Stimulated activated memory B cell treated with anti-CD40 and anti-IgM and Interleukin-4, amounts not matched to agents 10 μg/mL and 1 μg/mL and 100 μg/mL, for 72 hours (primary cell): ENCODE results near the gene CHM.

ENCODE experiments used
- ATAC-seq: fragments of 150-1000 bp; cut with Tn5 transposase; 2 replicates; pipeline ENCODE4 v1.10.0; 2021
- H3K27ac Mint-ChIP-seq: one replicate; pipeline ENCODE4 v1.8.0; 2022; ENCODE audit warnings: mild to moderate bottlenecking, mixed read lengths
- H3K27me3 Mint-ChIP-seq: one replicate; pipeline ENCODE4 v1.8.0; 2022; ENCODE audit warnings: mixed read lengths
- H3K36me3 Mint-ChIP-seq: one replicate; pipeline ENCODE4 v1.8.0; 2022; ENCODE audit warnings: mixed read lengths
- H3K4me1 Mint-ChIP-seq: one replicate; pipeline ENCODE4 v1.8.0; 2022; ENCODE audit warnings: mixed read lengths
- H3K4me3 Mint-ChIP-seq: one replicate; pipeline ENCODE4 v1.8.0; 2022; ENCODE audit warnings: mild to moderate bottlenecking, moderate library complexity, mixed read lengths
- H3K9me3 Mint-ChIP-seq: one replicate; pipeline ENCODE4 v1.8.0; 2022; ENCODE audit warnings: mixed read lengths

CHM gene

DNA sequence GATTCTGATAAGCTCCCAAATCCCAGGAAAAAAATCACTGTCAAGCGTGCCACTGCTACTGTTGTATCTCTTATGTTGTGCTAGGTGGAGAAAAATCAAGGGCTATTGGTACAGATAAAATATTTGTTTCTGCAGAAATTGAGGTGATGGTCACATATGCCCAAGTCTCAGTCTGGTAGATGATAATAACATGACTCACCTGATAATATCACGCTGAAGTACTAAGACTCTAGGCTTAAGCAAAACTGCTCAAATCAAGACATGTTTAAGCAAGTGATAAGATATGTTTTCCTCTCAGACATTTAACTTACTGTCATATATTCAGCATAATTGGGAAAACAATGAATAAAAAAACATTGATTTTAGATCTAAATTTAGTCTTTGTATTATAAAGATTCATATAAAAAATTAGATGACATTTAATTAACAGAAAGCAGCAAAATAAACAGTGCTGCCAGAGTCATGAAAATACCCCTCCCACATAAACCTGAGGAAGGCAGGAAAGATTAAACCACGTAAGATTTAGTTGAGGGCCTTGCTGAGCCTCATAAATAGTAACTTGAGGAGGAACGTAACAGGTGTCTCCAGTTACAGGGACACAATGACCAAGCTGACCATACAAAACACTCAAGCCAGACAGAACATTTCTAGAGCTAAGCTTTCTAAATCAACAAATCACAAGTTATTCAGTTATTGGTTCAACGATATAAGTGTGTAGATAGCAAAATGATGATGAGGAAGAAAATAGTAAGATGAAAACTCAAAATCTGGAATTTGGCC is 143.5 kb downstream of the CHM start:
- no peak for ATAC-seq
- Mint-ChIP-seq H3K27ac (no peak overlapping the region), H3K36me3 (peaks cover 7% of the 10 kb centered on the region), H3K4me1 (peaks cover 5% of the 10 kb centered on the region), H3K9me3 (no peaks in the 10 kb centered on the region), H3K27me3 (no peaks in the 10 kb centered on the region), H3K4me3 (no peak overlapping the region)

DNA sequence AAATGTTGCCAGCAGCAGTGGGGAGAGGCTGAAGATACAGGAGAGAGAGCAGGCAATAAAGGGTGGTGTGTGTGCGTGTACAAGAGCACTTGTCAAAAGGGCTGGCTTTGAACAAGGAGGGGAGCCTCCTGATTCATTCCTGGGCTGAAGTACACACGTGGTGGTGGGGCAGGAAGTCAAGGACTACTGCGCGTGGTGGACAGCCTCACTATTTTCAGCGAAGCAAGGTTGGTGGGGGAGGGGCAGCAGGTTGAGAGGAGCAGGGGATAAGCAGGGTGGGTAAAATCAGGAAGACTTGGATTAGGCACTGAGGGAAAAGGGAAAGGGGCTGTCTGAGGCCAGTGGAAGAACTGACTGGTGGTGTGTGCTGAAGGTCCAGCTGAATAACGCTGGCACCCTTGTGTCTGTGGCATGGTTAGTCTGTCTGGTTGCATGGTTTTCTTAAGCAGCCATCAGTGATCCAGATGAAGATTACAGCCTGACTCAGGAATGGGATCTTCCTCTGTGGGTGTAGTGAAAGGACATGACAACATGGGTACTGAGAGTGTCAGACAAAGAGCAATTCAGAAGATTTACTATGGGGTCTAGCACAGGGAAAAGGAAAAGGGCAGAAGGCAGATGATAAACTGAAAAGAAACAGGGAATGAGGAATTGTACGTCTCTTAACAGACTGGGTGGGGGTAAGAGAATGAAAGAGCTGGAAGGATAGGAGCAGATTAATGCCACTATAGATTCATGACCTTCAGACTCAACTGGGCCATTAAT is 149.8 kb downstream of the CHM start:
- Mint-ChIP-seq H3K4me3 (no peak overlapping the region), H3K9me3 (no peaks in the 10 kb centered on the region), H3K27ac (no peak overlapping the region), H3K27me3 (no peaks in the 10 kb centered on the region), H3K36me3 (peaks cover 26% of the 10 kb centered on the region), H3K4me1 (no peaks in the 10 kb centered on the region)
- ATAC-seq, result no peak

DNA sequence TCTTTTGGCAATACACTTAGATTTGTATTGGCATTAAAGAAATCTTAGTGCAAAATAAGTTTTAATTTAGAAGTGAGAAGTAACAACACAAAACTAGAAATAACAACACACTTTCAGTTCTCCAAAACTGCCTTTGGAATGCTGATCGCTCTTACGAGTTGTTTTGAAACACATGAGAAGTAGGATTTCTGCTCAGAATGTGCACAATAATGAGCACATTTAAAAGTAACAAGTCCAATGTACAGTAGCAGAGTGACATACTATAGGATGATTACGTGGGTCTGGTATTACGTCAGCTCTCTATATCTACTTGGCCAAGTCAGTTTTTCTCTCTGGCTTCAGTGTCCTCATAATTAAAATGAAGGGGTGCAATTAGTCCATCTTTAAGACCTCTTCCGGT is 164.8 kb downstream of the CHM start:
- Mint-ChIP-seq H3K36me3 (peaks cover 7% of the 10 kb centered on the region), H3K9me3 (no peaks in the 10 kb centered on the region), H3K4me1 (no peaks in the 10 kb centered on the region), H3K4me3 (no peak overlapping the region), H3K27me3 (no peaks in the 10 kb centered on the region), H3K27ac (no peak overlapping the region)
- no peak for ATAC-seq

DNA sequence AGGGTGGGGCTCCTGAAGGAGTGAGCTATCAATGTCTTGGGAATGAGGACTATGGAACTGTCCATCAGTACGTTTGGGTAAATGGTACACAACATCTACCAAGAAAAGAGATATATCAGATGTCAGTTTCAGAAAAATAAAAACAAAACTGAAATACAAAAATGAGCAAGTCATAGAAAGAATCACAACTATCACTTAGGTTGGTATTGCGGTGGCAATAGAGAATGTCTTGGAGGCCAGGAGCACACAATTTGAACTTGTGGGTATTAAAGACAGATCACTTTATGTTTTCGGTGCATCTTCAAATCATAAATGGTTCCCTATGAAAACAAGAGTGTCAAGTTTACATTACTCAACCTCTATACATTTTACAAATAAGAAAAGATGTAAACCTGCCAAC is 176.8 kb downstream of the CHM start:
- H3K36me3 Mint-ChIP-seq, result peaks cover 44% of the 10 kb centered on the region
- peaks cover 4% of the 10 kb centered on the region for H3K9me3 Mint-ChIP-seq
- no peaks in the 10 kb centered on the region for H3K4me1 Mint-ChIP-seq
- H3K27me3 Mint-ChIP-seq, result no peaks in the 10 kb centered on the region
- no peak overlapping the region for H3K27ac Mint-ChIP-seq
- no peak overlapping the region for H3K4me3 Mint-ChIP-seq
- ATAC-seq, result no peak

DNA sequence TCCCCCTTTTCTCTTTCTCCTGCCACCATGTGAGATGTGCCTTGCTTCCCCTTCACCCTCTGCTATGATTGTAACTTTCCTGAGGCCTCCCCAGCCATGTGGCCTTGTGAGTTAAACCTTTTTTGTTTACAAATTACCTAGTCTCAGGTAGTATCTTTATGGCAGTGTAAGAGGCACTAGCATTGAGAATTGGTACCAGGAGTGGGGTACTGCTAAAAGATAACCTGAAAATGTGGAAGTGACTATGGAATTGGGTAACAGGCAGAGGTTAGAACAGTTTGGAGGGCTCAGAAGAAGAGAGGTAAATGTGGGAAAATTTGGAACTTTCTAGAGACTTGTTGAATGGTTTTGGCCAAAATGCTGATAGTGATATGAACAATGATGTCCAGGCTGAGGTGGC is 182.0 kb downstream of the CHM start:
- no peaks in the 10 kb centered on the region for H3K27me3 Mint-ChIP-seq
- H3K36me3 Mint-ChIP-seq, result peaks cover 50% of the 10 kb centered on the region
- no peaks in the 10 kb centered on the region for H3K4me1 Mint-ChIP-seq
- no peak overlapping the region for H3K27ac Mint-ChIP-seq
- H3K9me3 Mint-ChIP-seq, result peaks cover 8% of the 10 kb centered on the region
- no peak for ATAC-seq
- no peak overlapping the region for H3K4me3 Mint-ChIP-seq

DNA sequence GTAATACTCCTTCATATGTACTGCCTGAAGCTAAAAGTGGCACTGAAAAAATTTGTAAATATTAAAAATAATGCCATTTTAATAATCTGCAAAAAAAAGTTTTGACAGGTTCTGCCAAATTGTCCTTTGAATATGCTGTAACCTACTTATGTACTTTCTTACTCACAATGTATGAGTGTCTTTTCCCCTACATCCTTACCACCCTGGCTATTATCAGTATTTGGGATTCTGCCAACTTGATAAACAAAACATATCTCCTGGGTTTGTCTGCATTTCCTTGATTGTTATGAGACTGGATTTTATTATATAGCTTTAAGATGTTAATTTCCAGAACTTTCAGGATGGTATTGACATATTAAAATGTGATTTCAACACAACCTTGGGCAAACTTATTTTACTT is 187.9 kb downstream of the CHM start:
- no peak for ATAC-seq
- Mint-ChIP-seq H3K27ac (no peak overlapping the region), H3K36me3 (peaks cover 6% of the 10 kb centered on the region), H3K27me3 (no peaks in the 10 kb centered on the region), H3K9me3 (no peaks in the 10 kb centered on the region), H3K4me3 (no peak overlapping the region), H3K4me1 (no peaks in the 10 kb centered on the region)

DNA sequence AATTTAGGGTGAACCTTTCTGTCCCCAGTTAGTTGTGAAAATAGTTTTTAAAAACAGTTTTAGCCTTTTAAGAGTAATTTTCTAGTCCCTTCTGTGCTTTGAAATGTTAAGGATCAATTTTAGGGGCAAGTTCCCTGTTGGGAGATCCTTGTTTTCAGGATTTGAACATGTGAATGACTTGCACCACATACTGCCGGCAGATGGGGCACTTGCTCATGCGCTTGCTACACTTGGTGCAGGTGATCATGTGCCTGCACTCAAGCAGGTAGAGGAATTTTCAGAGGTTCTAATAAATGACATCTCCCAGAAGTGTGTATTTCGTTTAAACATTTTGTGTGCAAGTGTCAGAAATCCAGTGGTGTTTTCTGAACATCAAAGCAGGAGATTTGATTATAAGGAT is 195.9 kb downstream of the CHM start:
- no peak overlapping the region for H3K27ac Mint-ChIP-seq
- H3K36me3 Mint-ChIP-seq, result no peaks in the 10 kb centered on the region
- ATAC-seq, result no peak
- no peaks in the 10 kb centered on the region for H3K4me1 Mint-ChIP-seq
- no peaks in the 10 kb centered on the region for H3K27me3 Mint-ChIP-seq
- H3K9me3 Mint-ChIP-seq, result no peaks in the 10 kb centered on the region
- no peak overlapping the region for H3K4me3 Mint-ChIP-seq

DNA sequence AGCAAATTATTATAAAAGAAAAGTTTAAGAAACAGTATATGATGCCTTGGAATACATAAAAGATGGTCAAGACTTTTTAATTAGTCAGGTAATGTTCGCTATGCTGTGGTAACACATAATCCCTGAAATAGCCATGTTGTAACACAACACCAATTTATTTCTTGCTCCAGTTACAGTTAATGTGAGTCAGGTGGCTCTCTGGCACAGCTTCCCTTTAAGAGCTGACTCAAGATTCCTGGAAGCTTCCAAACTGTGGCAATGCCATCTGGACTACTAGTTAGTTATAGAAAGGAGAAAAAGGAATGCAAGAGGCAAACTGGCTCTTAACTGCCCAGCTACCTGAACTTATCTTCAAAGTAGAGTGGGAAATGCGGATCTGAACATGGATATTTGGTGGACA is 210.5 kb downstream of the CHM start:
- H3K4me3 Mint-ChIP-seq, result no peak overlapping the region
- no peak for ATAC-seq
- H3K36me3 Mint-ChIP-seq, result no peaks in the 10 kb centered on the region
- no peak overlapping the region for H3K27ac Mint-ChIP-seq
- H3K9me3 Mint-ChIP-seq, result peaks cover 2% of the 10 kb centered on the region
- no peaks in the 10 kb centered on the region for H3K4me1 Mint-ChIP-seq
- no peaks in the 10 kb centered on the region for H3K27me3 Mint-ChIP-seq

DNA sequence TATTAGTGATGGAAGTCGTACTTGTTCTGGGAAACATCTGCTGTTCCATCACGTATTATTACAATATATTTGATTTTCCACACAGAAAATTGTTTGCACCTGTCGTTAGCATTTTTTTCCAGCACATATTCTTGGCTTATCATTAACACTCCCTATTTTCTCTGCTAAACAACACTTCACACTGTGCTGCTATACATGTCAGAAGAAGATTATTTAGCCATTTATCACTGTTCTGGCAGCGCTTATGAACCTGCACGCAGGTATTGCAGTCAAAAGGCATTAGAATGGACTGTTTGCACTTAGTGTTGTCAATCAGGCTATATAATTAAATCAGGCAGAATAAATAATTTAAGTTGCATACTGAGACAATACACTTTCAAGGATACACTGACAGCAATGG is 218.6 kb downstream of the CHM start:
- no peak for ATAC-seq
- no peaks in the 10 kb centered on the region for H3K27me3 Mint-ChIP-seq
- H3K4me3 Mint-ChIP-seq, result no peak overlapping the region
- H3K9me3 Mint-ChIP-seq, result peaks cover 2% of the 10 kb centered on the region
- H3K27ac Mint-ChIP-seq, result no peak overlapping the region
- no peaks in the 10 kb centered on the region for H3K36me3 Mint-ChIP-seq
- no peaks in the 10 kb centered on the region for H3K4me1 Mint-ChIP-seq

DNA sequence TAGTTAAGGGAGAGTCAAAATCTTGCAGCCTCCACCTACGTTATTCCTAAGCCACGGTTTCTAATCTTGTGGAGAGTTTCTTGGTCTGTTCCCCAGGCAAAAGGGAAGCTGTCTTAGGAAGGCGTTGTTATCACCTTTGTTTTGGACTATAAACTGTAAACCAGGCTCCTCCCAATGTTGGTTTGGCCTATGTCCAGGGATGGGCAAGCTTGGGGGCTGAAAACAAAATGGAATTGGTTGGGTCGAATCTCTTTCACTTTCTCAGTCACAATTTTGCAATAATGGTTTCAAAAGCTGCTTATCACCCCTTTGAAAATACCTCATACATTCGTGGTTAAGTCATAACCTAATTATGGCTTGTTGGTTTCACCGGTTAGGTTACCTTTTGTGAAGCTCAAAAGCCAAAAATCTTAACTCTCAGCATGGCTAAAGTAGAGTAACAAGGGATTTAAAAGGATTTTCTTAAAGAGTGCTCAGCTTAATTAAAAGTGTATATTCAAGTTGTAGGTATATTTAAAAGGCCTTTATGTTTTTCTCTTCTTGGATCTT is 232.1 kb downstream of the CHM start:
- H3K36me3 Mint-ChIP-seq, result no peaks in the 10 kb centered on the region
- peaks cover 17% of the 10 kb centered on the region for H3K9me3 Mint-ChIP-seq
- no peak for ATAC-seq
- H3K27ac Mint-ChIP-seq, result no peak overlapping the region
- no peaks in the 10 kb centered on the region for H3K4me1 Mint-ChIP-seq
- no peak overlapping the region for H3K4me3 Mint-ChIP-seq
- H3K27me3 Mint-ChIP-seq, result no peaks in the 10 kb centered on the region
